Activated CD8-positive, alpha-beta T cell treated with anti-CD3 and anti-CD28 coated beads for 36 hours (primary cell): ENCODE measurements around the gene STK31. TPM values are rescaled to one million over a fixed set of nuclear protein-coding genes. Genes with fewer than 3 reads are reported as not detected.
"Not testable (repeated sequence)": the region's sequence is repeated elsewhere in the genome, so short reads cannot be mapped to it uniquely, and the experiment has no call there.

Experiments used
- ATAC-seq: fragments of 200-7000 bp; cut with Tn5 transposase; one replicate; pipeline ENCODE4 v1.10.0; 2021; ENCODE audit warnings: mild to moderate bottlenecking, moderate library complexity
- CTCF ChIA-PET: fragments of 350-600 bp; sonication (Branson Sonifier 250); formaldehyde crosslinking; loops from one replicate; lab custom pipeline; 2021; ENCODE audit warnings: antibody characterized with exemption; lab: Charles Lee
- POLR2A ChIA-PET: fragments of 350-600 bp; sonication (Branson Sonifier 250); formaldehyde crosslinking; loops from one replicate; lab custom pipeline; 2021; ENCODE audit warnings: antibody characterized with exemption; lab: Charles Lee
- DNase-seq: peaks from one replicate; pipeline ENCODE4 v3.0.0-alpha.2; 2020
- H3K27ac Mint-ChIP-seq: one replicate; pipeline ENCODE4 v1.8.0; 2021; ENCODE audit warnings: mild to moderate bottlenecking, mixed read lengths
- H3K27me3 Mint-ChIP-seq: one replicate; pipeline ENCODE4 v1.8.0; 2021; ENCODE audit warnings: mixed read lengths
- H3K36me3 Mint-ChIP-seq: one replicate; pipeline ENCODE4 v1.8.0; 2021; ENCODE audit warnings: low read depth, mixed read lengths
- H3K4me1 Mint-ChIP-seq: one replicate; pipeline ENCODE4 v1.8.0; 2021; ENCODE audit warnings: low read depth, mixed read lengths
- H3K4me3 Mint-ChIP-seq: one replicate; pipeline ENCODE4 v1.8.0; 2021; ENCODE audit warnings: mild to moderate bottlenecking, moderate library complexity, mixed read lengths
- H3K9me3 Mint-ChIP-seq: one replicate; pipeline ENCODE4 v1.8.0; 2021; ENCODE audit warnings: mixed read lengths
- intact Hi-C: fragments of 100-400 bp; cut with micrococcal nuclease; formaldehyde crosslinking; loops from one replicate; pipeline ENCODE4 v1.10.0; 2022
- total RNA-seq, 2 experiments: library from RNA; stranded (reverse); gene quantifications; one replicate each; pipeline ENCODE4 v1.2.3, GENCODE V29; 2021
- TF ChIP-seq, protein P1 (sequence below): fragments of 200-600 bp; IDR thresholded peaks from one replicate; pipeline ENCODE4 v1.8.0; 2022; ENCODE audit warnings: antibody characterized with exemption, mild to moderate bottlenecking

Gene STK31
- total RNA-seq, 2 experiments from 2014 or later = 0.20 TPM; not detected in 1

DNA sequence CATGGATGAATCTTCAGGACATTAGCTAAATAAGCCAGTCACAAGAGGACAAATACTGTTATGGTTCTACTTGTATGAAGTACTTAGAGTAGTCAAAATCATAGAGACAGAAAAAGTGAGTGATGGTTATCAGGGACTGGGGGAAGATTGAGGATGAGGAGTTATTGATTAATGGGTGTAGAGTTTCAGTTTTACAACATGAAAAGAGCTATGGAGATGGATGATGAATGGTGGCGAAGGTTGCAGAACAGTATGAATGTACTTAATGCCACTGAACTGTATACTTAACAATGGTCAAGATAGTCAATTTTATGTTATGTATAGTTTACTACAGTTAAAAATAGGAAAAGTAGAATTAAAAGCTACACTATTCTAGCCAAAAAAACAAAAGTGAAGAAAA is 7.8 kb downstream of the STK31 start:
- POLR2A ChIA-PET = no interaction called here
- CTCF ChIA-PET = interaction anchor here (1.3 to 3.3 kb wide), 5 partner anchors 20 to 445 kb away, joined by 3 to 15 read pairs (median 5); no protein-coding TSS in a partner anchor
- Mint-ChIP-seq H3K36me3 (no peaks in the 10 kb centered on the region), H3K9me3 (no peaks in the 10 kb centered on the region), H3K4me3 (no peak overlapping the region), H3K27me3 (no peaks in the 10 kb centered on the region), H3K4me1 (no peaks in the 10 kb centered on the region), H3K27ac (no peak overlapping the region)
- intact Hi-C loops = loop anchor here (10.0 kb wide), 1 partner anchor 443 kb away; no protein-coding TSS in a partner anchor
- no peak for ATAC-seq
- DNase-seq = no peak
- TF ChIP-seq, protein P1, sequence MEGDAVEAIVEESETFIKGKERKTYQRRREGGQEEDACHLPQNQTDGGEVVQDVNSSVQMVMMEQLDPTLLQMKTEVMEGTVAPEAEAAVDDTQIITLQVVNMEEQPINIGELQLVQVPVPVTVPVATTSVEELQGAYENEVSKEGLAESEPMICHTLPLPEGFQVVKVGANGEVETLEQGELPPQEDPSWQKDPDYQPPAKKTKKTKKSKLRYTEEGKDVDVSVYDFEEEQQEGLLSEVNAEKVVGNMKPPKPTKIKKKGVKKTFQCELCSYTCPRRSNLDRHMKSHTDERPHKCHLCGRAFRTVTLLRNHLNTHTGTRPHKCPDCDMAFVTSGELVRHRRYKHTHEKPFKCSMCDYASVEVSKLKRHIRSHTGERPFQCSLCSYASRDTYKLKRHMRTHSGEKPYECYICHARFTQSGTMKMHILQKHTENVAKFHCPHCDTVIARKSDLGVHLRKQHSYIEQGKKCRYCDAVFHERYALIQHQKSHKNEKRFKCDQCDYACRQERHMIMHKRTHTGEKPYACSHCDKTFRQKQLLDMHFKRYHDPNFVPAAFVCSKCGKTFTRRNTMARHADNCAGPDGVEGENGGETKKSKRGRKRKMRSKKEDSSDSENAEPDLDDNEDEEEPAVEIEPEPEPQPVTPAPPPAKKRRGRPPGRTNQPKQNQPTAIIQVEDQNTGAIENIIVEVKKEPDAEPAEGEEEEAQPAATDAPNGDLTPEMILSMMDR = no peak

DNA sequence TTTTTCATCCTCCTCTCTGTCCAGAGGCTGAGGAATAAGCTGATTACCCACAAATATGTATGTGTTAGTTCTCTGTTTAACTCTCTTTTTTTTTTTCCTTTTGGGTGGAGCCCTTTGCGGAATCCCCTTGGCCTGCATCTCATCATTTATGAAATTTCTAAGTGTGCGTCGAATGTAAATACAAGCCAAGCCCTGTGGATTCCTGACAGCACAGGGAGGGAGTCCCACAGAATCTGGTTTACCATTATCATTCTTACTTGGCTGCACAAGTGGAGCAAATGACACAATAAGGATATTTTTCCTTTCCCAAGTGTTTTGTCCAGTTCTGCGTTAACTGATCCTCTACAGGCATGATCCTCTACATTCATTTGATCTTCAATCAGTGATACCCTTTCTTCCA is 11.4 kb downstream of the STK31 start:
- CTCF ChIA-PET = interaction anchor here (1.2 to 1.4 kb wide), 2 partner anchors 10 to 151 kb away, joined by 4 to 5 read pairs; no protein-coding TSS in a partner anchor
- DNase-seq = no peak
- Mint-ChIP-seq H3K36me3 (no peaks in the 10 kb centered on the region), H3K9me3 (no peaks in the 10 kb centered on the region), H3K27me3 (no peaks in the 10 kb centered on the region), H3K4me3 (no peak overlapping the region), H3K4me1 (no peaks in the 10 kb centered on the region), H3K27ac (no peak overlapping the region)
- intact Hi-C loops = no loop called here
- TF ChIP-seq, protein P1 = no peak
- POLR2A ChIA-PET = no interaction called here
- no peak for ATAC-seq

DNA sequence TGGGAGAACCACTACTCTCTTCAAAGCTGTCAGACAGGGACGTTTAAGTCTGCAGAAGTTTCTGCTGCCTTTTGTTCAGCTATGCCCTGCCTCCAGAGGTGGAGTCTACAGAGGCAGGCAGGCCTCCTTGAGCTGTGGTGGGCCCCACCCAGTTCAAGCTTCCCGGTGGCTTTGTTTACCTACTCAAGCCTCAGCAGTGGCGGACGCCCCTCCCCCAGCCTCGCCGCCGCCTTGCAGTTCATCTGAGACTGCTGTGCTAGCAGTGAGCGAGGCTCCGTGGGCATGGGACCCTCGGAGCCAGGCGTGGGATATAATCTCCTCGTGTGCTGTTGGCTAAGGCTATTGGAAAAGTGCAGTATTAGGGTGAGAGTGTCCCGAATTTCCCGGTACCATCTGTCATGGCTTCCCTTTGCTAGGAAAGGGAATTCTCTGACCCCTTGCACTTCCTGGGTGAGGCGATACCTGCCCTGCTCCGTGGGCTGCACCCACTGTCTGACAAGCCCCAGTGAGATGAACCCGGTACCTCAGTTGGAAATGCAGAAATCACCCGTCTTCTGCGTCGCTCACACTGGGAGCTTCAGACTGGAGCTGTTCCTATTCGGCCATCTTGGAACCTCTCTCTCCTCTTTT is 12.7 kb downstream of the STK31 start:
- intact Hi-C loops, H3K36me3 Mint-ChIP-seq, H3K4me1 Mint-ChIP-seq, H3K27me3 Mint-ChIP-seq, CTCF ChIA-PET, ATAC-seq, H3K4me3 Mint-ChIP-seq, H3K27ac Mint-ChIP-seq, POLR2A ChIA-PET, H3K9me3 Mint-ChIP-seq, DNase-seq: not testable (repeated sequence)

DNA sequence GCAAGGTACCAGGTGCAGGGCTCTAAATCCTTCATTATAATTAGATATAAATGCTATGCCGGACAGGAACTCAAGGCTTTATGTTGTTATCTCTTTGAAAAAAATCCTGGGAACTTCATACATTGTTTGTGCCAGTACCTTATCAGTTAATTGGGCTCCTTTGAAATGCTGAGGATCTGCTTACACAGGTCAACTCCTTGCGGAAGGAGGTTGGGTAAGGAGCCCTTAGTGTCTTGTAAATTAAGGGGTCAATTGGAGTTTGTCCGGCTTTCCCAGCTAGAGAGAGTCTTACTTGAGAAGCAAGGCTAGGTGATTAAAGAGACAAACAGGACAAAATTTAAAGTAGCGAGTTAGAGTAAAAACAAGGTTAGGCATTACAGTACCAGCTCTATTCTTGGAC is 14.1 kb downstream of the STK31 start:
- CTCF ChIA-PET = interaction anchor here (1.6 kb wide), 1 partner anchor 27 kb away, joined by 3 read pairs; no protein-coding TSS in a partner anchor
- intact Hi-C loops, H3K9me3 Mint-ChIP-seq, H3K4me3 Mint-ChIP-seq, DNase-seq, H3K4me1 Mint-ChIP-seq, ATAC-seq, H3K36me3 Mint-ChIP-seq, POLR2A ChIA-PET, H3K27ac Mint-ChIP-seq, H3K27me3 Mint-ChIP-seq: not testable (repeated sequence)

DNA sequence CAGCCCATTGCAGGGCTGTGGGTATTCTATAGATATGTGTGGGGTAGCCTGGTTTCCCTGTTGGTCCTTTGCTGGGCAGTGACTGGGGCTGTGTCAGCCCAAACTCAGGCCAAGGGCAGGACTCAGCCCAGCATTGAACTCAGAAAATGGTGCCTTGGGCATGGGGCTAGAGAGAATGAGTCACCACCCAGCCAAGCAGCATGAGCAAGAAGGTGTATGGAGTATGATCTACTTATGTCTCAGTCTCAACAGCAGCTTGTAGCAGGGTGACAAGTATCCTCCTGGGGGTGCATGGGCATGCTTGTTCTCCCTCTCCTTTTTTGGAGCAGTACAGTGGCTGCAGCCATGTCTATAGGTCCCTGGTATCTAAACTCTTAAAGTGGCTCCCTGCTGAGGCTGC is 32.0 kb downstream of the STK31 start:
- no peaks in the 10 kb centered on the region for H3K27me3 Mint-ChIP-seq
- H3K4me1 Mint-ChIP-seq = no peaks in the 10 kb centered on the region
- H3K9me3 Mint-ChIP-seq = peaks cover 20% of the 10 kb centered on the region
- H3K36me3 Mint-ChIP-seq = peaks cover 1% of the 10 kb centered on the region
- ChIA-PET POLR2A (no interaction called here), CTCF (no interaction called here)
- TF ChIP-seq, protein P1 = no peak
- no peak overlapping the region for H3K27ac Mint-ChIP-seq
- intact Hi-C loops = no loop called here
- no peak overlapping the region for H3K4me3 Mint-ChIP-seq
- no peak for DNase-seq
- no peak for ATAC-seq

DNA sequence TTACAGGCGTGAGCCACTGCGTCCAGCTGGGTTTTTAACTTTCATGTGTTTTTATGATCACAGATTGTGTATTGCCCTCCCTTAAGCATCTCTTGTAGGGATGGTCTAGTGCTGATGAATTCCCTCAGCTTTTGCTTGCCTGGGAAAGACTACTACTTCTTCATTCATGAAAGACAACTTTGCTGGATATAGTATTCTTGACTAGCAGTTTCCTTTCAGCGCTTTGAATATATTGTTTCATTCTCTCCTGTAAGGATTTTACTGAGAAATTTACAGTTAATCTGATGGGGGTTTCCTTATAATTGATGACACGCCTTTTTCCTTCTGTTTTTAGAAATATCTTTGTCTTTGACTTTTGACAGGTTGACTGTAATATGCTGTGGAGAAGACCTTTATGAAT is 33.2 kb downstream of the STK31 start:
- no peak overlapping the region for H3K4me3 Mint-ChIP-seq
- peaks cover 20% of the 10 kb centered on the region for H3K9me3 Mint-ChIP-seq
- no peaks in the 10 kb centered on the region for H3K27me3 Mint-ChIP-seq
- no peak overlapping the region for H3K27ac Mint-ChIP-seq
- peaks cover 1% of the 10 kb centered on the region for H3K36me3 Mint-ChIP-seq
- CTCF ChIA-PET = no interaction called here
- POLR2A ChIA-PET = no interaction called here
- ATAC-seq (no peak), DNase-seq (no peak)
- H3K4me1 Mint-ChIP-seq = no peaks in the 10 kb centered on the region
- intact Hi-C loops = no loop called here
- TF ChIP-seq, protein P1 = no peak
